DMS114 treated with DMSO at 0.1 percent for 48 hours (cell line): Measurements from ENCODE around the gene MCM5.
"Not testable (repeated sequence)": the region's sequence is repeated elsewhere in the genome, so short reads cannot be mapped to it uniquely, and the experiment has no call there.

Source experiments
- DNase-seq: peaks from one replicate; lab custom pipeline; 2025; ENCODE audit not compliant: unreplicated experiment; lab: John Stamatoyannopoulos, UW

MCM5 gene

DNA sequence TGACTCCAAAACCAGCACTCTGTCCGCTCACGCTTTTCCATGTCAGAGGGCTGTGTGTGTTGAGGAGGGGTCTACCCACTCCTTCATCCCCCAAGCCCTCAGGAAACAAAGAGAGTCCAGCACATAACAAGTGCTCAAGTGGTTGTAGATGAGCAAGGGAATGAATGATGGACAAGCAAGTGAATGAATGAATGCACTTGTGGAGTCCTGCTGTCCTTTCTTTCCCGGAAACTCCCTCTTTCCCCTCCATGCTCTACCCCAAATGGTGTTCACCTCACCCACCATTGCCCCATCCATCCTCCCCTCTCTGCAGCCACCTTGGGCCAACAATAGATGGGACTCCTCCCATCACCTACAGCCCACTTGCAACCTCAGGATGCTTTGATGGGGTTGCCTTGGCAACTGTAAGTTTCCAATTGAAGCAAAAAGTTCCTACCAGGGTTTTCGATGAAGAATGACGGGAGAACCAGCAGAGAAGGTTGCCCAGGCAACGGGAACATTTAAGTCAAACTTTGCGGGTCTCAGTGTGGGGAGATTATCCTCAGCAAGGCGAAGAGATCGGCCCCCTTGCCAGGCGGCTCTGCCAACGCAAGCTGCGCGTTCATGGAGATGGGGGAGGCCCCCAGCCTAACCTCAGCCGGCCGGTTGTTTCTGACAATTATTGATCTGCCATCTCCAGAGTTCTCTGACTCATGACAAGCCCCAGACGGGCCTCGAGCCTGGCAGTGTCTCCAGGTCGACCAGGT, 51.1 kb downstream of the MCM5 start:
- DNase-seq: no peak

DNA sequence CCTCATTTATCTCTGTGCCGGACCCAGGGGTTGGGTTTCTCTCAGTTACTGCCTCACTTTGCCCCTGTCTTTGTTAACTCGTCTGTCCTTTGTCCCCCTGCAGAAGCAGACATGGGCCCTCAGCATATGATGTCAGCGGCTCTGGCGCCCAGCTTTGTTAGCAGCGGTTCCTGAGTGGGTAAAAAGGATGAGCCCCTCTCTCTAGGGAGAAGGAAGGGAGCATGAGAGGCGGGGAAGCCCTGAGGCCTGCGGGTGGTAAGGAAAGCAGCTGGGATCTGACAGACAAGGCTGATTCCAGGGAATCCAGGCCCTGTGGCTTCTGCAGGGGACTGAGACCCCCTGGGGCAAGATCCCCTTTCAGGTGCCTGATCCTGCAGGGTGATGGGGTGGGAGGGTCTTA, 51.7 kb downstream of the MCM5 start:
- DNase-seq: no peak

DNA sequence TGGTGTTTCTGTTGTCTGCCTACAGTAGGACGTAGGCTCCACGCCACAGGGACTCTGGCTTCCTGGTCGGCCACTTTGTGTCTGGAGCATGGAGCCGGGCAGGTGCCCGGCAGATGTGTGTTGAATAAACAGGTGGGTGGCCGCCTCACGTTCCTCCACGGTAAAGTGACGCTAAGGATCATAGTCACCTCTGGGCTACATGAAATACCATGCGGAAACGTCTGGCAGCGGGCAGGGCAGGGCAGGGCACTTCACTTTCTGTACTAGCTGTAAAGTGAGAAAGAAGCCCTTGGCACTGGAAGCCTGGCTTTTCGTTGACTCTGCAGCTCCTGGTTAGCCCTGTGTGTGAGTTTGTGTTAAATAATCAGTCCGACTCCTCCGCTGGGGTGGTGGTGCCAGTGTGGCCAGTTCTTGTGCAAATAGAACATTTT, 52.4 kb downstream of the MCM5 start:
- DNase-seq: no peak

DNA sequence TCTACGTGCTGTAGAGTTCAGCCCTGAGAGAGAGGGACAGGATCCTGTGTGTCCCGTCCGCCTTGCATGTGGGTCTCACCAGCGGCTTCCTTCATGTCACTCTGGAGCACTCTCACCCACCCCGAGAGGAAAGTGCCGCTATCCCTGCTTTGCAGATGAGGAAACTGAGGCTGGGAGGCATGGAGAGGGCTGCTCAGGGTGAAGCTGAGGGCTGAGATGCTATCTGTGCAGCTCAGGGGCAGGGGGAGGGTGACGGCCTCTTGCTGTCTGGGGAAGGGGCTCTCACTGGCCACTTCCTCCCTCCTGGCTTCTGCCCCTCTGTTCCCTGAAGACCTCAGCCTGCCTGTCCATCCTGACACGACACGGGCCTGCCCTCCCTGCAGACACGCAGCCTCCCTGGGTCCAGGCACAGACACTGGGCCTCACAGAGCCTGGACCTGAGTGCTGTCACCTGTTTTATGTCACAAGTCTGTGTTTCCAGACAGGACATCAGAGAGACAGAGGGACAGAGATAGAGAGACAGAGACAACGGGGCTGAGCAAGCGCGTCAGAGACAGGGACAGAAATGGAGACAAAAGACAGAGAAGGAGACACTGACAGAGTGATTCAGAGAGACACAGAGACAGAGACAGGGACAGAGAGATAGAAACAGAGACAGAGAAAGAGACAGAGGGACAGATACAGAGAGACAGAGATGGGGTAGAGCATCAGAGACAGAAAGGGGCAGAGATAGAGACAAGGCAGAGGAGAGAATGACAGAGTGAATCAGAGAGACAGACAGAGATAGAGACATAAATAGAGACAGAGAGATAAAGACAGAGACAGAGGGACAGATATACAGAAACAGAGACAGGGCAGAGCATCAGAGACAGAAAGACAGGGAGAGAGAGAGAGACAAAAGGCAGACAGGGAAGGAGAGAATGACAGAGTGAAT, 53.1 kb downstream of the MCM5 start:
- DNase-seq: no peak

DNA sequence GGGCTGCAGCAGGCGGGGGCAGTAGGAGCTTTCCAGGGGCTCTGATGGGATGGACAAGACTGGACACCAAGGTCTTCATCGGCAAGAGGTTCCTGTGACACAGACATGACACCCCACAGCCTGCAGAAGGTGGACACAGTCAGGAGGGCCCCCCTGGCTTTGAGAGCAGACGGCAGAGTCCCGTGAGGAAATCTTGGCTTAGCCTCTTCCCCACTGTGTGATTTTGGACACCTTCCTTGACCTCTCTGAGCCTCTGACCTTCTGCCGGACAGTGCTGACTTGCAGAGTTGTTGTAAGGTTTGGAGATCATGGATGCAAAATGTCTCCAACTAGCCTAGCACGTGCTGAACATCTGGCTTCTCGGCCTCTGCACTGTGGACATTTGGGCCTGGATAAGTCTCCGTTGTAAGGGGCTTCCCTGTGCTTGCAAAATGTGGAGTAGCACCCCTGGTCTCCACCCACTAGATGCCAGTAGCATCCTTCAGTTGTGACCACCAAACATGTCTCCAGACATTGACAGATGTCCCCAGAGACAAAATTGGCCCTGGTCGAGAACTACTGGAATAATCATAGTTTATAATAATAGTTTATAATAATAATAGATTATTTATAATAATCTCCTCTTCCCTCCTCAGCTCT, 54.6 kb downstream of the MCM5 start:
- DNase-seq: no peak

GRCh38 chr22:35455529-35455928, 55.6 kb downstream of the MCM5 start:
- DNase-seq: no peak

- no peak for DNase-seq
These were observed 56.8 kb downstream of the MCM5 start for GRCh38 chr22:35456757-35457156.

GRCh38 chr22:35457729-35458546, 58.0 kb downstream of the MCM5 start:
- no peak for DNase-seq

GRCh38 chr22:35458547-35459422, 58.8 kb downstream of the MCM5 start:
- DNase-seq: no peak

DNA sequence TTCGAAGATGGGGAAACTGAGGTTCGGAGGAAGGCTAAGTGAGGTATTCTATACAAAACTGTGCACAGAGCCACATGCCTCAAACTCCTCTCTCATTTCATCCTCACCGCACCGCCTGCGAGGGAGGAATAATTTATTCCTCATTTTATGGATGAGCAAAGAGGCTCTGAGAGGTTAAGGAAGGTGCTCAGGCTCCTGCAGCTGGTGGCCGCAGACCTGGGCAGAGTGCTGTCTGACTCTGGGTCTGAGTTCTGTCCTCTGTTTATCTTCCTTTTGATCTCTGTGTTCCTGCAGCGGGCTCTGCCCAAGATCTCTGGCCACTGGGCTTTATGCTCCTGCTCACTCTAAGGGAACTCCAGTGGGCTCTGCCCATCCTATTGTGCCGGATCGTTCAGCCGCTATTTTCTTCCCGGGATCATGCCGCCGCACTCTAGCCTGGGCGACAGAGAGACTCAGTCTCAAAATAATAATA, 59.5 kb downstream of the MCM5 start:
- DNase-seq: no peak

DNA sequence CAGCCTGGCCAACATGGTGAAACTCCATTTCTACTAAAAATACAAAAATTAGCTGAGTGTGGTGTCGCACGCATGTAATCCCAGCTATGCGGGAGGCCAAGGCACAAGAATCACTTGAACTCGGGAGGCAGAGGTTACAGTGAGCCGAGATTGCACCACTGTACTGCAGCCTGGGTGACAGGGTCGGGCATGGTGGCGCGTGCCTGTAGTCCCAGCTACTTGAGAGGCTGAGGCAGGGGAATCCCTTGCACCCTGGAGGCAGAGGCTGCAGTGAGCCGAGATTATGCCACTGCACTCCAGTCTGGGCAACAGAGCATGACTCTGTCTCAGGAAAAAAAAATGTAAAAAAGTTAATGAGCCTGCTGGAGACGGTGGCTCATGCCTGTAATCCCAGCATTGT, 60.0 kb downstream of the MCM5 start:
- DNase-seq: not testable (repeated sequence)

- DNase-seq: no peak
These were observed 60.7 kb downstream of the MCM5 start for GRCh38 chr22:35460688-35461087.

DNA sequence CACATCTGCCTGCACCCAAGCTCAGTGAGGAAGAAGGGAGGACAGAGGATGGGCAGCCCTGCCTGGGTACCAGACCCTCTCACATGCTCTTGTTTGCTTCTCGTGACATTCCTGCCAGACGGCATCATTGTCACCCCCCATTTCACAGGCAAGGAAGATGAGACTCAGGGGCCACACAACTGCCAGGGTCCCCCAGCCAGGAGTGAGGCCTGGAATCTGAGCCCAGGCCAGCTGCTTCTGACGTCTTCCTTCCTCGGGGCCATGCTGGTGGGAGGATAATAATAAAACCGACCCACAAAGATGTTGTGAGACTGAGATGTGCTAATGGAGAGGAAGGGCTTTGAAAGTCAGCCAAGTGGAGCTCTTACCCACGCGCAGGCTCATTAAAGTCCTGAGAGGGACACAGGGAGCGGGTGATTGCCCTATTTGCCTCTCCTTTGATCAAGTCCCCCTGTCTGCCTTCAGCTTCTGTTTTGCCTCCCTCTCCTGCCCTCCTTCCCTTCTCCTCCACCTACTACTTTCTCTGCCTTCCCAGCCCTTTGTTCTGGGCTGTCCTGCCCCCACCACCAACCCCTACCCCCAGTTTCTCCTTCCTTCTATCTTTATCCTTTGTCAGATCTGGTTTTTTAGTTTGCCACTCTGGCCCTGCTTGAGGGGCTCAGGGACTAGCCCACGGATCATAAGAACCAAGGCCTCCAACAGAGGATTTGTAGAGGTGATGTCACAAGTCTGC, 62.7 kb downstream of the MCM5 start:
- DNase-seq: no peak

DNA sequence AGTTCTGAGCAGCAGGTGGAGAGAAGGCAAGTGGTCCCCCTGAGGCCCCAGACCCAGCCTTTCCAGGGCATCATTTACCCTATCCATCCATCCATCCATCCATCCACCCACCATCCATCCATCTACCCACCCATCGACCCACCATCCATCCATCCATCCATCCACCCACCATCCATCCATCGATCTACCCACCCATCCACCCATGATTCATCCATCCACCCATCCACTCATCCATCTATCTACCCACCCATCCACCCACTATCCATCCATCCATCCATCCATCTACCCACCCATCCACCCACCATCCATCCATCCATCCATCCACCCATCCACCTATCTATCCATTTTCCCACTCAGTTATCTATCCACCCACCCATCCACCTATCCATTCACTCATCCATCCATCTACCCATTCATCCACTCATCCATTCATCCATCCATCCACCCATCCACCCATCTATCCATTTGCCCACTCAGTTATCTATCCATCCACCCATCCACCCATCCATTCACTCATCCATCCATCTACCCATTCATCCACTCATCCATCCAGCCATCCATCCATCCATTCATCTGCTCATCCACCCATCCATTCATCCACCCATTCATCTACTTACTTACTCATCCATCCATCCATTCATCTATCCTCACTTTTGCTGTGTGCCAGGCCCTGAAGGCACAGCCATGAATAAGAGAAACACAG, 63.4 kb downstream of the MCM5 start:
- no peak for DNase-seq

- DNase-seq: no peak
These were observed 64.5 kb downstream of the MCM5 start for GRCh38 chr22:35464399-35464798.

DNA sequence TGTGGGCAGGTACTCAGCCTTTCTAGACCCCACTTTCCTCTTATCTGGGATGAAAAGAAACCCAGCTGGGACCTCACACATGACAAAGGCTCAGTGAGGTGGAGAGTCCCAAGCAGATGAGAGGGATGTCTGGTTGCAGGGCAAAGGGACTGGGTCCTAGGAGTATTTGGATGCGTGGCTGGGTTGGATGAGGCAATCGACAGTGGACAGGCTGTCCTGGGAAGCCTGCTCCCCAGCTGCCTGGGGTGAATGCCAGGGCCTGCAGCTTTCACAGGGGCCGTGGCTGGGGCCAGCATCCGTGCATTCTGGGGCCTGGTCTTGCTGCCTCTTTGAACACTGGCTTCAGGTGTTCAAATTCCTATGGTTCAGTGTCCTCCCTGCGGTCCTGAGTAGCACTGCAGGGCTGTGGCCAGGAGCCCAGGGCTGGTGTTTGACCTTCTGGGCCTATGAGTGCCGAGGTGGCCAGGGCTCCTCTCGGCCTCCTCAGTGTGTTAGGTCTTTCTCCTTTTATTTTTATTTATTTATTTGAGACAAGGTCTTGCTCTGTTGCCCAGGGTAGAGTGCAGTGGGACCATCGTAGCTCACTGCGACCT, 65.3 kb downstream of the MCM5 start:
- no peak for DNase-seq

DNA sequence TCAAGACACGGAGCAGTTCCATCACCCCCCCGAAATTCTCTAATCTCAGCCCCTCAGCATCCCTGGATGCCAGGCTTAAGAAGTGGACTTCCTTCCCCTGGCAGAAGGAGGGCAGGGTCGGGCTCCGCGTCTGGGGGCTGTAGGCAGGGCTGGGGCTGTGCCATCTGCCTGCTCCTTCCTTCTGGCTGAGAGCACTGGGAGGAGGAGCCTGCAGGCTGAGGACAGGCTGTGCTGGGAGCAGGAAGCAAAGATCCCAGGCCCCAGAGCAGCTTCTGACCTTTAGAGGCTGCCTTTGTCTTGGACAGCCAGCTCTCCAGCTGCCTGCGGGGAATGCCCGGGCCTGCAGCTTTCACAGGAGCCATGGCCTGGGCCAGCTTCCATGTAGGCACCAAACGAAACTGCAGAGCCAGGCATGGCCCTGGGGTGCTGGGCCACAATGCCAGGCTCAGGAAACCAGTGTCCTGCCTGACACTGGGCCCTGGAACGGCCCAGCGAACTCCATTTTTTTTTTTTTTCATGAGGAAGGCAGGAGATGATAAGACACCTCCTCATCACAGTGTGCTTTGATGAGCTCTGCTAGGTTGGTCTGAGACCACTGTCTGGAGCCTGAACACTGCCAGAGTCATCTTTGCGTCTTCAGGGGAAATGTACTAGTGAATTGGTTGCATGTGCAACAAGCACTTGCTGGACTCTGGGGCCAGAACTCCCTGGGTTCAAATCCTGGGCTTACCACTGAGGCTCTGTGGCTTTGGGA, 67.9 kb downstream of the MCM5 start:
- DNase-seq: no peak
